ENCODE measurements around the gene CAMK2B.

- TF ChIP-seq CTCF (conservative IDR thresholded peaks at IDR 0.05; ENCODE audit: low read length) = no peak
- TF ChIP-seq EZH2phosphoT487 (IDR thresholded peaks at IDR 0.05; ENCODE audit: borderline replicate concordance) = no peak
Observed at GRCh38 chr7:44322631-44323363, 2.6 kb downstream of the CAMK2B start.

Measured in Loucy (cell line).